HG03439 (cell line): ENCODE results near the gene FA2H.
"Not testable (repeated sequence)": the region's sequence is repeated elsewhere in the genome, so short reads cannot be mapped to it uniquely, and the experiment has no call there.

Source experiments
- ATAC-seq: cut with Tn5 transposase; IDR thresholded peaks from one replicate; pipeline ENCODE4 v1.9.1; 2021; ENCODE audit warnings: mild to moderate bottlenecking, moderate library complexity; ENCODE audit not compliant: unreplicated experiment

Gene FA2H

GRCh38 chr16:74725651-74726455, 48.8 kb downstream of the FA2H start:
- no peak for ATAC-seq

GRCh38 chr16:74724820-74725549, 49.6 kb downstream of the FA2H start:
- no peak for ATAC-seq

DNA sequence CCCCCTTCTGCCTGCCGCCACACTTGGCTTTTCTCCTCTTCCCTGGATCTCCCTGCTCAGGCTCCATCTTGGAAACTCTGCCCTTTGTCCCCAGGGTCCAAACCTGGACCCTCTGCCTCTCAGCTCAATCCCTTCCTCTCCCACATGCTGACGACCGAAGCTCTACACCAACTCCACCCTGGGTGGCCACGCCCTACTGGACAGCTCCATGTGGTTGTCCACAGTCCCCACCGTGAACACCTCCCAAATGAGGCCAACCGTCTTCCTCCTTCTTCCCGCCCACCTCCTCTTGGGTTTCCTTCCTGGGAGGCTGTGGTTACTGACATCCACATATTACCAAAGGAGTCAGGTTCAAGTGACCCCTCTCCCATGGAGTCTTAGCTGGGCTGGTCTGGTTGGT, 51.4 kb downstream of the FA2H start:
- no peak for ATAC-seq

DNA sequence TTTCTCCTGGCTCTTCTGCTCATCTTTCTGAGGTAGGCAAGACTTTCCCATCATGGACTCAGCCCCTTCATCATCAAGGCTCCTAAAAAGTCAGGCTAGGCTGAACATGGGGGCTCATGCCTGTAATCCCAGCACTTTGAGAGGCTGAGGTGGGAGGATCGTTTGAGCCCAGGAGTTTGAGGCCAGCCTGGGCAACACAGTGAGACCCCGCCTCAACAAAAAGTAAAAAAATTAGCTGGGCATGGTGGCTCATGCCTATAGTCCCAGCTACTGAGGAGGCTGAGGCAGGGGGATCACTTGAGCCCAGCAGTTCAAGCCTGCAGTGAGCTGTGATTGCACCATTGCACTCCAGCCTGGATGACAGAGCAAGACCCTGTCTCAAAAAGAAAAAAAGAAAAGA, 52.5 kb downstream of the FA2H start:
- not testable (repeated sequence) for ATAC-seq

DNA sequence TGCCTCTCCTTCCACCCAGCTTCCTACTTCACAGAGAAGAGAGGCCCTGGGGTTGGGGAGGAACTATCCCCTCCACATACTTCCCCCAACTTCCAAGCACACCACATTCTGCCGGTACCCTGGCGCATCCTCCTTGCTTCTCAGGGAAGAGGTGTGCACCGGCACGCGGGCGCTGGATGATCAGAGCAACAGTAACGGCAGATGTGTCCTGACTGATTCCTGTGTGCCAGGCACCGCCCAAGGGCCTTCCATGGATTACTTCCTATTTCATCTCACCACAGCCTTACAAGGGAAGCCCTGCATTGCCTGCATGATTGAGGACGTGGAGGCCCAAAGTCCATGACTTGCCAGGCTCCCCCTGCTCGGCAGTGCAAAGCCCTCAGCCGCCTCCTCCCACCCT, 52.9 kb downstream of the FA2H start:
- ATAC-seq: no peak

DNA sequence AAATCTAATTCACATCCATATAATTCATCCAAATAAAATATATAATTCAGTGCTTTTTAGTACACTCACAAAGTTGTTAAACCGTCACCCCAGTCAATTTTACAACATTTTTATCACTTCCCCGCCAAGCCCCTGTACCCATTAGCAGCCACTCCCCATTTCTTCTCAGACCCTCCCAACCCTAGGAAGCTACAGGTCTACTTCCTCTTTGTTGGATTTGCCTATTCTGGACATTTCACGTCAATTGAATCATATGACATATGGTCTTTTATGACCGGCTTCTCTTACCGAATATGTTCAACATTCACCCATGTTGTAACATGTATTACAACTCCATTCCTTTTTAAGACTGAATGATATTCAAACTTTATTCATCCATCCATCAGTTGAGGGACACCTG, 54.0 kb downstream of the FA2H start:
- ATAC-seq: no peak

DNA sequence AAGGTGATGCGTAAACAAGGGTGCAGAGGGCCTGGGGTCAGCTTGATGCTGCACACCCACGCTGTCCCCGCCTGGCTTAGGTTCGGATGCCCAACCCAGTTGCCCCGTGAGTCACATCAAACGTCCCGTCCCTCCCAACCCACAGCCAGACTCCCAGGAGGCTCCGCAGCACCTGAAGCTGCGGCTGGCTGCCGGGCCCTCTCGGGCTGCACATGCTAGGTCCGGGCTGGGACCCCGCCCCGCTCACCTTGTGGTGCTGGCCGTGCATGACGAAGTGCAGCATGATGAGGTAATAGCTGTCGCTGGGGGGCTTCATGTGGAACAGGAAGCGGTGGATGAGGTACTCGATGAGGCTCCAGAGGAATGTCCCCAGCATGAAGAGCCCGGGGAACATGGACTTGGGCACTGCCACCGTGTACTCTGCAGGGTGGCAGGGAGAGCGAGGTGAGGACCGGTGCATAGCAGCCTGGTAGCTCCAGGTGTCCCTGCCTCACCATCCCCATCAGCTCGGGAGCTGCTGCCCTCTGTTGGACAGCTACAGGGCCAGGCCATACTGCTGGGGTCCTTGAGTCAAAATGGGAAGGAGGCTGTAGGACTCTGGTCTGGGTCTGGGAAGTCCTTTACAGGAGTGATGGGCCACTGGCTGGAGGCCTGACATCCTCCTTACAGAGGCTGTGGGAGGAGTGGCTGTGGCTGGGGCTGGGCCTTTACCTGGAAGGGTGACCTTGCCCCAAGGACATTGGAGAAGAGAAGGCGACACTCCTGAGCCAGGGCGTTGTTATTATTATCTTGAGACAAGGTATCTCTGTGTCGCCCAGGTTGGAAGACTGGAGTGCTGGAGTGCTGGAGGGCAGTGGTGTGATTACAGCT, 55.6 kb downstream of the FA2H start:
- no peak for ATAC-seq

DNA sequence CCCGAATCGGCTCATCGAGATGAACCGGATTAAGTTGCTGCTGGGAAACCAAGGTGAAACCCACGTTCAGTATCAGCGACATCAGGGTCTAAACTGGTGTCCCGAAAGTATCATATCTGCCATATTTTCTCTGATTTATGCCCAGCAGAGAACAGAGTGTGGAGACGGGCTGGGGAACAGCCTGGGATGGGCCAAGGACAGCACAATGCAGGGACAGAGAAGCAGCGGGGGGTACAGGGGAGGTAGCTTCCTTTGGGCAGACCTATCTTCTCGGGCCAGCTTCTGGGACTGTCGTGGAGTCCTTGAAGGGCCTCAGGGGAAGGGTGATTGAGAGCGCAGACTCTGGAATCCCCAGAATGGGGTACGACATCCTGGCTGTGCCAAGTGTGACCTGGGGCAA, 56.5 kb downstream of the FA2H start:
- no peak for ATAC-seq

DNA sequence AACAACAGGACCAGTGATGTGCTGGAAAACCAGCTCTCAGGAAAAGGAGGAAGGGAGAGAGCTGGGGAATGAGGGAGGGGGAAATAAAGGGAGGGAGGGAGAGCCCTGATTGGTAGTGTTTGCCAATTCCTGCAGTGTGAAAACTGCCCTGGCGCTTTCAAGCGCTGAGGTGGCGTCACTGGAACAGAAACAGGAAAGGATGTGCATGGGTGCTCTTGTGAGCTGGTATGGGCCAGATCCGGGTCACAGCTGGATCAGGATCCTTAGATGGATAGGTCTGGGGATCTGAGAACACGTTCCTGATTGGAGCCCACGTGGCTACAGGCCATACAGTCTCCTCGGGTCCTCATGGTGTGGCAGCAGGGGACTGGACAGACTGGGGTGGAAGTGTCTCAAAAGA, 57.3 kb downstream of the FA2H start:
- ATAC-seq: no peak

DNA sequence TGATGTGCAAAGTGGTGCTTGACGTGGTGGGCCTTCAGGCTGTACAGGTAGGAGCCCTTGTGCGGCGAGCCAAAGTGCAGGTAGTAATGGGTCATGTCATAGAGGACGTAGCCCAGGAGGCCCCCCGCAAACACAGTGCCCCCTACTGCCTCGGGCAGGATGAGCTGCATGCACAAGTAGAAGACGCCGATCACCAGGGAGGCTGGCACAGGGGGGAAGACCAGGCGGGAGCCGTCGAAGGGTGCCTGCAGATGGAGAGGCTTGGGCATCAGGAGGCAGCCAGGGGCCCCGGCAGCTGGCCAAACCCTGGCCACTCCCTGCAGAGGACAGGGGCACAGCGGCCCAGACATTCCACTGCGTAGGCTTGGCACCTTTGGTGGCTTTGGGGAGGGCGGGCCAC, 58.3 kb downstream of the FA2H start:
- ATAC-seq: no peak

- ATAC-seq: no peak
These were observed 60.7 kb downstream of the FA2H start for GRCh38 chr16:74713876-74714275.

GRCh38 chr16:74713325-74713724, 61.3 kb downstream of the FA2H start:
- ATAC-seq: no peak

- no peak for ATAC-seq
These were observed 62.7 kb downstream of the FA2H start for GRCh38 chr16:74711938-74712337.

DNA sequence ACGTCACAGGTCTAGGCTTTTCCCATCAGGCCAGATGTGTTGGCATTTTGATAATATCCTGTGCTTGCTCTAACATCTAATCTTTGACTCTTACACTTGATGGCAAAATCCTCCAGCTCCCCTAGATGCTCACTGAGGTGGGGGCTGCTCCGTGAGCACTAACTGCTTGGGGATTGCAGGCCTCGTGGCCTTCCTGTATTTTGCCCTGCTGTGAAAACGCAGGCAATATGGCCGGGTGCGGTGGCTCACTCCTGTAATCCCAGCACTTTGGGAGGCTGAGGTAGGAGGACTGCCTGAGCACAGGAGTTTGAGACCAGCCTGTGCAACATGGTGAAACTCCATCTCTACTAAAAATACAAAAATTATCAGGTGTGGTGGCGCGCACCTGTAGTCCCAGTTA, 64.2 kb downstream of the FA2H start:
- ATAC-seq: no peak

DNA sequence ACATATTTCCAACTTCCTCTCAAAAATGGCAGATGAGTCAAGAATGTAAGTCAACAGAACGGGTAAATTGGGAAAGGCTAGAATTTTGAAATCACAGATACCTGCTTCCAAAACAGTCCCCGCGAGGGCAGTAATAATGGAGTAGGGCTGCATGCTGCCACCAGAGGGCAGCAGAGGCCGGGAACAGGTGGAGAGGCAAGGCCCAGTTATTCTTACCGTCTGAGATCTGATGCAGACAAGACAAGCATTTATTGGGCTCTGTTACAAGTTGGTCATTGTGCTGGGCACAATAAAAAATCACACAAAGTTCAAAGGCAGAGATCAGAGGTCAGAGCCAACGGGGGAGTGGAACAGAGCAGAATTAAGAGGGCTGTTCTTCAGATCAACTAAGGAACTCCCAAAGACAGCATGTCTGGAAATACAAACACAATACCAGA, 65.2 kb downstream of the FA2H start:
- peak; percentile 82 for ATAC-seq

DNA sequence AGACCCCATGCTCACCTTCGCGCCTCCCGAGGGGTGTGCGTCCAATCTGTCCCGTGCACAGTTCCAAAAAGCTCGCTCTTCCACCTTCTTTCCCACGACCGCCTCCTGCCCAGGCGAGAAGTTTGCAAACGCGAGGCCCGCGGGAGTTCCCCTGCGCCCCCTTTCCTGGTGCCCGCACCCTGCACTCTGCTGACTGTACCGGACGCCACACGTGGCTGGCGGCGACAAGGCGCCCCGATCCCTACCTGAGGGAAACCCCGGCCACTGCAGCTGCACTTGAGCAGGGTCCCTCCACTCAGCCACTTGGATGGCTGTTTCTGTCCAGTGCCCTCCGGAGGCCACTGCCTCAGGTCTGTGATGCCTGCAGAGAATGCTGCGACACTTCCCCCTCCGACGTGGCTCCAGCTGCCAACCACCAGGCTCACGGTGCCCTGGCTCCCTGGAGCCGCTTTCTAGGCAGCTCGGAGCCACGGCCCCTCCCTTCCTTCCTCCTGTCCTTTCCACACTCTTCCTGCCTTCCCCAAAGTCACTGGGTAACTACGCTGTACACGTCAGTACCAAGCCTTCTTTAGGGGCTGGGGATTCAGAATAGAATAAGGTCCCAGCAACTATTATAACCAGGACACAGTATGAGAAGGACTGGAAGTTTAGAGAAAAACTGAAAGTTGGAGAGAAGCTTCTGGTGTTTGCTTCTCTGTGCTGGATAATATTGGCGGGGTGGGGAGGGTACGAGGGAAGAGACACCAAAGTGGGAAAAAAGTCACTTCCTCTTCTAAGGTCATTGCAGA, 74.0 kb downstream of the FA2H start, which contains the start of gene MLKL:
TSS of gene MLKL (minus strand) at position 425 of the 788 bp plus-strand sequence. CDS start 5,105 bp downstream, outside the sequence.
- peak; percentile 43 for ATAC-seq

DNA sequence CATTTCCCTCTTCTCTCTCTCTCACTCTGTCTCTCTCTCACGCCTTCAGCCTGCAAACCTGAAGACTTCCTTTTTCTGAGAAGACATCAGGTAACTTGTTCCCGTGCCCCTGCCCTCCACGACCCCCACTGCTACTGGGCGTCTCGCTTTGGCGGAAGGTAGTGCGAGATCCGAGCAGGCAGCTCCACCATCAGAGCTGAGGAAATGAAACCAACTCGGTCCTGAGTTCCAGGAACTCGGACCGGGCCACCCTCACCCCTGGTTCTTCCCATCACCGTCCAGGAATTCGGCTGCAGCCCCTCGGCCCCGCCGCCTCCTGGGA, 74.5 kb downstream of the FA2H start:
- ATAC-seq: no peak

- ATAC-seq: no peak
These were observed 75.0 kb downstream of the FA2H start for GRCh38 chr16:74699666-74700065.

- ATAC-seq: no peak
These were observed 76.4 kb downstream of the FA2H start for GRCh38 chr16:74698222-74698621.
